ENCODE measurements around the gene PLS3.
A peak's percentile ranks its signal among the peaks of the same experiment; 100 is the strongest.

PLS3 gene

DNA sequence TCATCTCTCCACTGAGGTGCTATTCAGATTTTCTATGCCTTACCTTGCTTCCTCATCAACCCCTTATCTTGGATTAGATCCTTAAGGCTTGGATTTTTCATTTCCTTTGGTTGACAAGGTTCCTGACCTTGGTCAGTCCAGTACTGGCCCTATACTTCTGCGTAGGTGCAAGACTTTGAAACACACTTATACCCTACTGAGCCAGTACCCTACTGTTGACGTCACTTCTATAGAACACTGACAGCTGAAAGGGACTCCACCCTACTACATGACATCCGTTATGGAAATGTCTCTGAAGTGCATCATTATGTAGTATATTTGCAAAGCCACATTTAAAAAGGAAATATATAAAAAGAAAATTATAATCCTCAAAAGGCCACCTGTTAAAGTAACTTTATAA lies 12.0 kb upstream of the PLS3 start:
- TF ChIP-seq, protein P1, sequence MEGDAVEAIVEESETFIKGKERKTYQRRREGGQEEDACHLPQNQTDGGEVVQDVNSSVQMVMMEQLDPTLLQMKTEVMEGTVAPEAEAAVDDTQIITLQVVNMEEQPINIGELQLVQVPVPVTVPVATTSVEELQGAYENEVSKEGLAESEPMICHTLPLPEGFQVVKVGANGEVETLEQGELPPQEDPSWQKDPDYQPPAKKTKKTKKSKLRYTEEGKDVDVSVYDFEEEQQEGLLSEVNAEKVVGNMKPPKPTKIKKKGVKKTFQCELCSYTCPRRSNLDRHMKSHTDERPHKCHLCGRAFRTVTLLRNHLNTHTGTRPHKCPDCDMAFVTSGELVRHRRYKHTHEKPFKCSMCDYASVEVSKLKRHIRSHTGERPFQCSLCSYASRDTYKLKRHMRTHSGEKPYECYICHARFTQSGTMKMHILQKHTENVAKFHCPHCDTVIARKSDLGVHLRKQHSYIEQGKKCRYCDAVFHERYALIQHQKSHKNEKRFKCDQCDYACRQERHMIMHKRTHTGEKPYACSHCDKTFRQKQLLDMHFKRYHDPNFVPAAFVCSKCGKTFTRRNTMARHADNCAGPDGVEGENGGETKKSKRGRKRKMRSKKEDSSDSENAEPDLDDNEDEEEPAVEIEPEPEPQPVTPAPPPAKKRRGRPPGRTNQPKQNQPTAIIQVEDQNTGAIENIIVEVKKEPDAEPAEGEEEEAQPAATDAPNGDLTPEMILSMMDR (IDR thresholded peaks at IDR 0.05; ENCODE audit: low read depth, low read length): no peak
- DNase-seq (ENCODE audit: low read depth in 2 of 2): no peak
- H3K4me3 ChIP-seq (replicated peaks in 1 of 2; ENCODE audit: low read depth in 2 of 2, low read length in 2 of 2): no peak overlapping the region

DNA sequence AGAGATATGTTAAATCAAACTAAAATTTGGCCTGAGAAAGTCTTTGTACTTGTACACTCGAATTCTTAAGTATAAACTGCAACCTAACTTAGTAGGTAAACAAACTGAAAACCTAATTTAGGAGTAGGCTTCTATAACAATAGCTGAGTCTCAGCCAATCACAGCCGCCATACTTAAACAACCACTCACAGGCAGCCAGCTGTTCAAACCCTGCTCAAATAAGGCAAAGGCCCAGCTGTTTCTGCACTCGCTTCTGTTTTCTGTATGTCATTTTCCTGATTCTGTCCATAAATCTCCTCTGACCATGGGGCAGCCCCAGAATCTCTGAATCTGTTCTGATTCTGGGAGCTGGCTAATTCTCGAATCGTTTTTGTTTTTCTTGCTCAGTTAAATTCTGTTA lies 7.8 kb upstream of the PLS3 start:
- TF ChIP-seq, protein P1 (IDR thresholded peaks at IDR 0.05; ENCODE audit: low read depth, low read length): no peak
- no peak overlapping the region for H3K4me3 ChIP-seq (replicated peaks in 1 of 2; ENCODE audit: low read depth in 2 of 2, low read length in 2 of 2)
- DNase-seq (ENCODE audit: low read depth in 2 of 2): no peak

DNA sequence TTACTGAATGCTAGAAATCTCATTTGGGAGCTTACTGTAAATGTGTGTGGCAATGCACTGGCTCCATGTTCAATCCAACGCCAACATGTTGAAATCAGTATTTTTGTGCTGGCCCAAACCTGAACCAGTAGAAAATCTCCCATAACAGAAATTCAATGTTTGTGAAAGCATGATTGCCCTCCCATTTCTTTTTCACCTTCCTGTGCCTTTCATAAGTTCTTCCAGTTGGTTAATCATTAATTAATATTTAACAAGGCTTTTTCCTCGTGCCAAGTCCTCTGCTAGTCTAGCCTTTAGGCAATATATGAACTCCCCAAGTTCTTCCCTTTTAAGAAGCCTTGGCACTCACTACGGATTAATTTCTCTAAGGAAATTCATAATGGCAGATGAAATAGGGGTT lies 1.3 kb upstream of the PLS3 start:
- TF ChIP-seq, protein P1 (IDR thresholded peaks at IDR 0.05; ENCODE audit: low read depth, low read length): no peak
- H3K4me3 ChIP-seq (replicated peaks in 1 of 2; ENCODE audit: low read depth in 2 of 2, low read length in 2 of 2): no peak overlapping the region
- peak in 1 of 2 donors; percentile 16 for DNase-seq (ENCODE audit: low read depth in 2 of 2)

DNA sequence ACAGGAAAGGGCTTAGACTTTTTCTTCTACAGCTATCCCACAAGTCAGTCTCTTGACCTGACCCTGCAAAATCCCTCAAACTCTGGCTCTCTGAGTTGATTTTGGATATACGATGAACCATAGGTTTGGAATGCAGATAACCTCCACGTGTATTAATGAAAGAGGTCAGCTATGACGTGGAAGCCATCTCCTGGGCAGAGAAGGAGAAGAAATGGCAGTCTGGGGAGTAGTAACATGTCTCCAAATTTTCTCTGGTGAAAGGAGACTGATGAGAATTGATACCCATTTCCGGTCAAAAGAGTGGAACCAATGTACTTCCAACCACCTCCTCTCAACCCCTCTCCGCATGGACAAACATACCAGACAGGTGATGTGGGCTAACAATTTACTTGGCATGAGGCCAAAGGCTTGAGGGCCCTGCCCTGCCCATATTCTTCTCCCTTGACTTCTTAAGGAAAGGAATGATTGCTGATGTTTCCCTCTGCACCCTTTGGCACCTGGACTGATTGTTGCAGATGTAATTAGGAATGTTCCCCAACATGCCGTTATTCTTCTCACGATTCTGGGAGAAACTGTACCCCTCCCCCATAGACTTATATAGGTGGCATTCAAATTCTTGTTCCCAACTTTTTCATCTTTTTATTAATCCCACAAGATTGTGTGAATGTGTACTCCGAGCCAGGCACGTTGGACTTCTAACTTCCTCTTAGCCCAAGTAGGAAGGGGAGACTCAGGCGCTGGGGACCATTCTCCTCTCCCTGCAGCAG lies 580 bp upstream of the PLS3 start:
- peak overlapping the region; percentile 70 to 77 for H3K4me3 ChIP-seq (replicated peaks in 1 of 2; ENCODE audit: low read depth in 2 of 2, low read length in 2 of 2)
- DNase-seq (ENCODE audit: low read depth in 2 of 2): peak; percentile 51 to 64
- TF ChIP-seq, protein P1 (IDR thresholded peaks at IDR 0.05; ENCODE audit: low read depth, low read length): no peak

DNA sequence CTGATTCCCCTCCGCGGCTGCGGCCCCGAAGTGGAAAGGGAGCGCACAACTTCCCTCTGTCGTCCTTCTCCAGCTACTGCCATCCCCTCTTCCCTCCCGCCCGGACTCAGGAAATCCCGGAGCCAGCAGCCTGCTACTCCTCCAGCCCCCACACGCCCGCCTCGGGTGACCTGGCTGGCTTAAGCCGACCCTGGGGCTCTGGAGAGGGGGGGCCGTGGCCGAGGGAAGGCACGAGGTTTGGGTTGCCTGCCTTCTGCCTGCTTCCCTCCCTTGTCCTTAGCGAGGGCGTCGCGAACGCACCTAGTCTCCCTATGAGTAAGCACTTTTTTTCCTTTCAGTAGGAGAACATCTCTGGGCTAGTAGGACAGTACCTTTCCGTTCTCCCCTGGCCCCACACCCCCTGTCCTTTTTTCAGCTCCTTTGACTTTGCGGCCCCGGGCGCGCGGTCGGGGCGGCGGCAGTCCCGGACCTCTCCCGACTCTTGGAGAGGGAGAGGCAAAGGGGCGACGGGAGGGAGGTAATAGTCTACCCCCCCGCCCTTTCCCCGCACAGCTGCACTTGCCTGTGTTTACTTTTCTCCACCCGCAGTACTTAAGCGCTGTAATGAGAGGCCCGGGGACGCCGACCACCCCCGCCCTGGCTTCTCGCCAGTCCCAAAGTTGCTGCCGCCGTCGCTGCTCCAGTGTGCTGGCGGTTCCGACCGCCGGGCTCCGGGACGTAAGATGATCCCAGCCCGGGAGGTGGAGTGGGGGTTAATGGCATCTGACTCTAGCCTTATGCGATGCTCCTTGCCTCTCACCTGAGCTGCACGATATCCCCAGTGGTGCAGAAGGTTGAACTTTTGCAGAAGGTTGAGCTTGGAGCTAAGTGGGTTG lies 868 bp downstream of the PLS3 start:
- DNase-seq (ENCODE audit: low read depth in 2 of 2): peak; percentile 51 to 64

DNA sequence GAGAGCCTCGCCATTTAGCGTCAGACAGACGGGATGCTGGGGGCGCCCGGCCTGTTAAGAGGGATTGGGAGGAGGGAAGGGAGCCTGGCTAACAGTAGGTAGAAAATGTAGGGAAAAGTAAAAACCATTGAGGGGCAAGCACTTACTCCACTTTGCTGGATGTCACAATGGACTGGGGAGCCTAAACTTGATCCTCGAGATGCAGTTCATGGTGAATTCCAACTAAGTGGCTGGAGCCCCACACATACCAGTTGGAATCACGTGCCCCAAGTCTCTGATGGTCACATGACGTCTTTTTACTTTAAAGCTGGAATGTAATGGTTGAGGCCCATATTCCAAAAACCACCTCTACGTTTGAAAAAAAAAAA lies 1.5 kb downstream of the PLS3 start:
- H3K4me3 ChIP-seq (replicated peaks in 1 of 2; ENCODE audit: low read depth in 2 of 2, low read length in 2 of 2): peak overlapping the region; percentile 70 to 77
- TF ChIP-seq, protein P1 (IDR thresholded peaks at IDR 0.05; ENCODE audit: low read depth, low read length): no peak

More for the DNA sequence above, 868 bp downstream of the PLS3 start:
- peak overlapping the region; percentile 70 to 77 for H3K4me3 ChIP-seq (replicated peaks in 1 of 2; ENCODE audit: low read depth in 2 of 2, low read length in 2 of 2)
- TF ChIP-seq, protein P1 (IDR thresholded peaks at IDR 0.05; ENCODE audit: low read depth, low read length): peak; percentile 5

More for the DNA sequence above, 1.5 kb downstream of the PLS3 start:
- DNase-seq (ENCODE audit: low read depth in 2 of 2): peak; percentile 58 to 72

All from cardiac fibroblast (primary cell).